ENCODE results near the gene SLC7A6OS.
A peak's percentile ranks its signal among the peaks of the same experiment; 100 is the strongest.

Gene SLC7A6OS

GRCh38 chr16:68263559-68264127 lies 47.1 kb downstream of the SLC7A6OS start (continued):
- TF ChIP-seq, protein P1, sequence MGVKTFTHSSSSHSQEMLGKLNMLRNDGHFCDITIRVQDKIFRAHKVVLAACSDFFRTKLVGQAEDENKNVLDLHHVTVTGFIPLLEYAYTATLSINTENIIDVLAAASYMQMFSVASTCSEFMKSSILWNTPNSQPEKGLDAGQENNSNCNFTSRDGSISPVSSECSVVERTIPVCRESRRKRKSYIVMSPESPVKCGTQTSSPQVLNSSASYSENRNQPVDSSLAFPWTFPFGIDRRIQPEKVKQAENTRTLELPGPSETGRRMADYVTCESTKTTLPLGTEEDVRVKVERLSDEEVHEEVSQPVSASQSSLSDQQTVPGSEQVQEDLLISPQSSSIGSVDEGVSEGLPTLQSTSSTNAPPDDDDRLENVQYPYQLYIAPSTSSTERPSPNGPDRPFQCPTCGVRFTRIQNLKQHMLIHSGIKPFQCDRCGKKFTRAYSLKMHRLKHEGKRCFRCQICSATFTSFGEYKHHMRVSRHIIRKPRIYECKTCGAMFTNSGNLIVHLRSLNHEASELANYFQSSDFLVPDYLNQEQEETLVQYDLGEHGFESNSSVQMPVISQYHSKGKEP (tag by site-specific recombination; IDR thresholded peaks at IDR 0.05), result no peak
- TF ChIP-seq ZNF561 (tag by site-specific recombination; IDR thresholded peaks at IDR 0.05; ENCODE audit: borderline replicate concordance), result no peak
- 0 out of 2 replicates have a peak, but pooled peaks have one; percentile 16 for TF ChIP-seq ZNF76 (tag by site-specific recombination; IDR thresholded peaks at IDR 0.05; ENCODE audit: borderline replicate concordance, low read depth)
- no peak for TF ChIP-seq ZNF830 (tag by site-specific recombination; IDR thresholded peaks at IDR 0.05; ENCODE audit: low read depth)
- TF ChIP-seq, protein P2, sequence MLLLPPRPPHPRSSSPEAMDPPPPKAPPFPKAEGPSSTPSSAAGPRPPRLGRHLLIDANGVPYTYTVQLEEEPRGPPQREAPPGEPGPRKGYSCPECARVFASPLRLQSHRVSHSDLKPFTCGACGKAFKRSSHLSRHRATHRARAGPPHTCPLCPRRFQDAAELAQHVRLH (tag by site-specific recombination; IDR thresholded peaks at IDR 0.05), result no peak
- TF ChIP-seq, protein P3, sequence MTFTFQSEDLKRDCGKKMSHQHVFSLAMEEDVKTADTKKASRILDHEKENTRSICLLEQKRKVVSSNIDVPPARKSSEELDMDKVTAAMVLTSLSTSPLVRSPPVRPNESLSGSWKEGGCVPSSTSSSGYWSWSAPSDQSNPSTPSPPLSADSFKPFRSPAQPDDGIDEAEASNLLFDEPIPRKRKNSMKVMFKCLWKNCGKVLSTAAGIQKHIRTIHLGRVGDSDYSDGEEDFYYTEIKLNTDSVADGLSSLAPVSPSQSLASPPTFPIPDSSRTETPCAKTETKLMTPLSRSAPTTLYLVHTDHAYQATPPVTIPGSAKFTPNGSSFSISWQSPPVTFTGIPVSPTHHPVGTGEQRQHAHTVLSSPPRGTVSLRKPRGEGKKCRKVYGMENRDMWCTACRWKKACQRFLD (tag by site-specific recombination; IDR thresholded peaks at IDR 0.05), result no peak
- no peak for TF ChIP-seq SCRT2 (tag by site-specific recombination; IDR thresholded peaks at IDR 0.05)
- TF ChIP-seq, protein P4, sequence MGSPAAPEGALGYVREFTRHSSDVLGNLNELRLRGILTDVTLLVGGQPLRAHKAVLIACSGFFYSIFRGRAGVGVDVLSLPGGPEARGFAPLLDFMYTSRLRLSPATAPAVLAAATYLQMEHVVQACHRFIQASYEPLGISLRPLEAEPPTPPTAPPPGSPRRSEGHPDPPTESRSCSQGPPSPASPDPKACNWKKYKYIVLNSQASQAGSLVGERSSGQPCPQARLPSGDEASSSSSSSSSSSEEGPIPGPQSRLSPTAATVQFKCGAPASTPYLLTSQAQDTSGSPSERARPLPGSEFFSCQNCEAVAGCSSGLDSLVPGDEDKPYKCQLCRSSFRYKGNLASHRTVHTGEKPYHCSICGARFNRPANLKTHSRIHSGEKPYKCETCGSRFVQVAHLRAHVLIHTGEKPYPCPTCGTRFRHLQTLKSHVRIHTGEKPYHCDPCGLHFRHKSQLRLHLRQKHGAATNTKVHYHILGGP (tag by site-specific recombination; IDR thresholded peaks at IDR 0.05), result peak; percentile 56; the same call in 1 of the 2 replicates
- no peak for TF ChIP-seq REST (tag by site-specific recombination; IDR thresholded peaks at IDR 0.05)
- no peak for TF ChIP-seq ZNF174 (tag by site-specific recombination; IDR thresholded peaks at IDR 0.05)
- TF ChIP-seq ZNF366 (tag by site-specific recombination; conservative IDR thresholded peaks at IDR 0.05), result no peak
- TF ChIP-seq, protein P5, sequence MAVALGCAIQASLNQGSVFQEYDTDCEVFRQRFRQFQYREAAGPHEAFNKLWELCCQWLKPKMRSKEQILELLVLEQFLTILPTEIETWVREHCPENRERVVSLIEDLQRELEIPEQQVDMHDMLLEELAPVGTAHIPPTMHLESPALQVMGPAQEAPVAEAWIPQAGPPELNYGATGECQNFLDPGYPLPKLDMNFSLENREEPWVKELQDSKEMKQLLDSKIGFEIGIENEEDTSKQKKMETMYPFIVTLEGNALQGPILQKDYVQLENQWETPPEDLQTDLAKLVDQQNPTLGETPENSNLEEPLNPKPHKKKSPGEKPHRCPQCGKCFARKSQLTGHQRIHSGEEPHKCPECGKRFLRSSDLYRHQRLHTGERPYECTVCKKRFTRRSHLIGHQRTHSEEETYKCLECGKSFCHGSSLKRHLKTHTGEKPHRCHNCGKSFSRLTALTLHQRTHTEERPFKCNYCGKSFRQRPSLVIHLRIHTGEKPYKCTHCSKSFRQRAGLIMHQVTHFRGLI (tag by site-specific recombination; IDR thresholded peaks at IDR 0.05), result no peak
- TF ChIP-seq SP7 (tag by site-specific recombination; IDR thresholded peaks at IDR 0.05), result peak; percentile 52; the same call in 1 of the 2 replicates
- TF ChIP-seq ZNF585B (tag by site-specific recombination; IDR thresholded peaks at IDR 0.05), result no peak
- no peak for TF ChIP-seq ZNF211 (tag by site-specific recombination; IDR thresholded peaks at IDR 0.05; ENCODE audit: low read depth)
- no peak; the same call in none of the 2 replicates for TF ChIP-seq ZNF335 (tag by site-specific recombination; conservative IDR thresholded peaks at IDR 0.05)
- peak; percentile 50 for TF ChIP-seq FEZF1 (tag by site-specific recombination; IDR thresholded peaks at IDR 0.05)
- no peak for TF ChIP-seq ZNF155 (tag by site-specific recombination; IDR thresholded peaks at IDR 0.05)
- TF ChIP-seq ZNF692 (tag by site-specific recombination; IDR thresholded peaks at IDR 0.05), result no peak
- no peak for TF ChIP-seq ZFP37 (tag by site-specific recombination; IDR thresholded peaks at IDR 0.05)
- TF ChIP-seq ZNF837 (tag by site-specific recombination; IDR thresholded peaks at IDR 0.05), result no peak
- TF ChIP-seq ZNF521 (tag by site-specific recombination; IDR thresholded peaks at IDR 0.05), result no peak
- no peak for TF ChIP-seq ZNF292 (tag by site-specific recombination; IDR thresholded peaks at IDR 0.05; ENCODE audit: borderline replicate concordance, low read depth)
- TF ChIP-seq ZBTB20 (tag by site-specific recombination; IDR thresholded peaks at IDR 0.05), result peak; percentile 10; the same call in 1 of the 2 replicates
- no peak for TF ChIP-seq PATZ1 (tag by site-specific recombination; IDR thresholded peaks at IDR 0.05)
- TF ChIP-seq GLIS2 (tag by site-specific recombination; IDR thresholded peaks at IDR 0.05), result peak; percentile 77
- no peak for TF ChIP-seq ZNF791 (tag by site-specific recombination; IDR thresholded peaks at IDR 0.05)

Data from HEK293 (cell line).